Measurements from ENCODE around the gene C11orf16. TPM values are rescaled to one million over a fixed set of nuclear protein-coding genes. Genes with fewer than 3 reads are reported as not detected.

C11orf16 gene
- total RNA-seq, 1 experiment from 2014 or later, result 0.42 TPM

- TF ChIP-seq AFF4 (CRISPR knock-in tag; IDR thresholded peaks at IDR 0.05; ENCODE audit: borderline replicate concordance), result no peak
- no peak for TF ChIP-seq NFYB (CRISPR knock-in tag; conservative IDR thresholded peaks at IDR 0.05; ENCODE audit: low read depth)
Observed at GRCh38 chr11:8930456-8931175, 2.1 kb downstream of the C11orf16 start (continued).

GRCh38 chr11:8928981-8929615 lies 3.6 kb downstream of the C11orf16 start:
- Mint-ChIP-seq H3K4me3 (no peak overlapping the region), H3K27me3 (ENCODE audit: low read depth) (no peaks in the 10 kb centered on the region), H3K4me1 (peaks cover 20% of the 10 kb centered on the region), H3K36me3 (no peaks in the 10 kb centered on the region), H3K27ac (no peak overlapping the region), H3K9me3 (no peaks in the 10 kb centered on the region)
- ChIA-PET POLR2A (no interaction called here), CTCF (no interaction called here)
- DNase-seq (ENCODE audit: low spot score), result no peak
- no peak for ATAC-seq
- TF ChIP-seq ZNF138 (CRISPR knock-in tag; conservative IDR thresholded peaks at IDR 0.05) (no peak), ATF6 (CRISPR knock-in tag; IDR thresholded peaks at IDR 0.05) (no peak), CTCF (IDR thresholded peaks at IDR 0.05) (no peak), ATF3 (CRISPR knock-in tag; conservative IDR thresholded peaks at IDR 0.05) (no peak), NFATC4 (CRISPR knock-in tag; IDR thresholded peaks at IDR 0.05) (no peak), STAT6 (CRISPR knock-in tag; conservative IDR thresholded peaks at IDR 0.05; ENCODE audit: low read depth) (no peak), ETV6 (CRISPR knock-in tag; IDR thresholded peaks at IDR 0.05) (no peak), ZBTB43 (CRISPR knock-in tag; IDR thresholded peaks at IDR 0.05) (no peak), ZNF425 (CRISPR knock-in tag; conservative IDR thresholded peaks at IDR 0.05) (no peak), CREM (CRISPR knock-in tag; IDR thresholded peaks at IDR 0.05) (no peak), KAT7 (CRISPR knock-in tag; IDR thresholded peaks at IDR 0.05; ENCODE audit: borderline replicate concordance) (no peak), HMGA2 (CRISPR knock-in tag; IDR thresholded peaks at IDR 0.05) (no peak), E2F5 (CRISPR knock-in tag; IDR thresholded peaks at IDR 0.05) (no peak), ZNF317 (CRISPR knock-in tag; IDR thresholded peaks at IDR 0.05; ENCODE audit: borderline replicate concordance, low read depth) (no peak)

Data from WTC11 (cell line).